T-helper 2 cell treated with Interferon-gamma antibody and Interleukin-4, amounts not matched to agents 100 ng/mL and 5 ng/mL, for 36 hours (primary cell): ENCODE data around the gene DNAH7. TPM values are rescaled to one million over a fixed set of nuclear protein-coding genes. Genes with fewer than 3 reads are reported as not detected.
"Not testable (repeated sequence)": the region's sequence is repeated elsewhere in the genome, so short reads cannot be mapped to it uniquely, and the experiment has no call there.

Source experiments
- intact Hi-C: fragments of 100-400 bp; cut with micrococcal nuclease; formaldehyde crosslinking; loops from one replicate; pipeline ENCODE4 v1.15.1; 2023
- total RNA-seq: library from RNA; stranded (reverse); gene quantifications from 2 replicates; pipeline ENCODE4 v1.2.3, GENCODE V29; 2022

The DNAH7 gene
- total RNA-seq, 1 donor from 2014 or later = 0.11 TPM

DNA sequence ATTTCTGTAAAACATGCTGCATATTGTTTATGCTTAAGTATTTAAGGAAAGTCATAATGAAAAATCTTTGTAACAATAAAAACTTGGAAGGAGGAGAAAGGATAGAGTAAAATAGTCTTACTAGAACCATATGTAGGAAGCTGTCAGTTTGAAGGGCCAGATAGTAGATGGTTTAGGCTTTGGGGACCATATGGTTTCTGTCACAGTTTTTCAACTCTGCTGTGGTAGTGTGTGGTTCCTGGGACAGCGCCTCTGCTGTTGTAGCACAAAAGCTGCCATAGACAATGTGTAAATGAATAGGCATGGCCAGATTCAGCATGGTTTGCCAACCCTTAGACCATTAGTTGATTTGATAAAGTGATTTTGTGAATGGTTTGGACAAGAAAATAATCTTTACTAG is 336.1 kb downstream of the DNAH7 start:
- intact Hi-C loops = no loop called here

DNA sequence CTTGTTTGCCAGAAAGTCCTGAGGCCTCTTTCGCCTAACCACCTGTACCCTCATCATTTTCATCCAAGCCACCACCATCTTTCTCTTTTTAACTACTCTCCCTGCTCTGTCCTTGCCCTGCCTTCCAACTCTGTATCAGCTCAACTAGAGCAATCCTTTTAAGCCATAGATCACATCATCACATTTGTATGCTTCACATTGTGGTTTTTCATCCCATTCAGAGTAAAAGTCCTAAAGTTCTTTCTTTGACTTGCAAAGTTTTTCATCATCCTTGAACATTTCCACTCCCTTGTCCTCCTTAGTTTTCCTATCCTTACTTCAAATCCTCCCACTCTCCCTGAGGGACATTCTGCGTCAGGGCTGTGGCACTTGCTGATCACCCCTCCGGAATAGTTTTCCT is 337.7 kb downstream of the DNAH7 start:
- intact Hi-C loops = no loop called here

DNA sequence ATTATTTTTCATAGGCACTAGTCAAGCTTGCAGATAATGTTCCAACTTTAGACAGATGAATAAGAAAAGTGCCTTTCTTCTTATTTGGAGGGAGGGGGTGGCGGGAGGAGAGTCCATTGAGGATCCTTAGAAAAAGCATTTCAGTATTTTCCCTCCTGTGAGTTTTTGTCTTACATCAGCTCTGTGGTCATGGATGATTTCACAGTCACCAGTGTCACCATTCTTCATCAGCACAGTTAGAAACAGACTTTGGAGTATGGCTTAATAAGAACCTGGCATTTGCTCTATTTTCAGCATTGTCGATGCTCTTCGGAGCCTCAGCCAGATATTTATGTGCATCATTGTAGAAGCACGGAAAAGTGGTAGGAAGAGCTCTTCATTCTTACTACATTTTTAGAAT is 341.5 kb downstream of the DNAH7 start:
- intact Hi-C loops = no loop called here

DNA sequence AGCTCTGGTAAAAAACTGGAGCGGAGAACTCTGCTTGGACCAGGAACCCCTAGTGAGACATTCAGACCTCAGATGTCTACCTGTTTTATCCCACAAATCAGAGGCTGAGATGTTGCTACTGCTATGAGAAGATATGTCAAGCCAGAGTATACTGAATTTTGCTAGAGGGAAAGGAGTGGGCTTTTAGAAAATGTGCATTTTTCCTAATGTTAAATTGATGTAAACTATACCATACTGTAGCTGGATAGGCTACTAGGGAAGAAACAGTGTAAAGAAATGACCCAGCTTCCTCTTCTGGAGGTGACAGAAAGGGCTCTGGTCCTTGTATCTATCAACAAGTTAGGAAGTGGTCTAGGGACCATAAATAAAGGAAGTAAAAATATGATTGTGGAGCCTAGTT is 346.6 kb downstream of the DNAH7 start:
- intact Hi-C loops = no loop called here

DNA sequence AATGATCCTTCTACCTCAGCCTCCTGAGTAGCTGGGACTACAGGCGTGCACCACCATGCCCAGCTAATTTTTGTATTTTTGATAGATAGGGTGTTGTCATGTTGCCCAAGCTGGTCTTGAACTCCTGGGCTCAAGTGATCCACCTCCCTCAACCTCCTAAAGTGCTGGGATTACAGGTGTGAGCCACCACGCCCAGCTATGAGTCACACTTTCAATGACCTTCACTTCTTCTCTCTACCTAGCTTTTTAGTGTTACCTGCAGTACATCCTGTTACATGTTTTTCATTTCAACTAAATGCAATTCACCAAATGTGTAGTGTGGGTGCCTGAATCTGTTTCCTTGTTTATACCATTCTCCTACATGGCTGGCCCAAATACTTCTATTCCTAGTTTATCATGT is 347.6 kb downstream of the DNAH7 start:
- intact Hi-C loops = no loop called here

DNA sequence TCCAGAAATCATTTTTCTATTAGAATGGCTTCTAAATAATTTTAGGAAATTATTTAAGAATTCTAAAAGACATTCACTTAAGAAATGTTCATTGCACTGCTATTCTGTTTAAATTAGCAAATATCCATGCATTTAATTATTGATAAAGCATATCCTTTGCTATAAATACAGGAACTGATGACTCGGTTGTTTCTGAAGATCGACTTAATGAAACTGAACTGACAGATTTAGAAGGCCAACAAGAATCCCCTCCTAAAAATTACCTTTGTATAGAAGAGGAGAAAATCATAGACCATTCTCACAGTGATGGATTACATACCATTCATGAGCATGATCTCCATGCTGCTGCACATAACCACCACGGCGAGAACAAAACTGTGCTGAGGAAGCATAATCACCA is 352.2 kb downstream of the DNAH7 start:
- intact Hi-C loops = no loop called here

DNA sequence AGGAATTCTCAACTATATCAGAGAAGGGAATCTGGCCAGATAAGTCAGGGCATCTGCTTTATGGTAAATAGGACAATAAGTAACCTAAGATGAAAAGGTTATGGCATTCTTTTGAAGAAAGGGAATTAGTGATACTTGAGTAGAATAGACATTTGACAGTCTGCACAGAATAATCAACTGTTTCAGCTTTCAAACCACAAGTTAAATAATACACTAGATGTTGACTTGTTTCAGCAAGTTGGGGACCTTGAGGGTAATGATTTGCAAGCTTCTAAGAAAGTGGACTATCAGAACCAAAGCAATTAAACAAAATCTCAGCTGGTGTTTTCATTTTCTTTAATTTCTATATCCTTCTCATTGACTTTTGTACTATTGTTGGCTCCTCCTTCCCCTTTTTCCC is 357.2 kb downstream of the DNAH7 start:
- intact Hi-C loops = no loop called here

DNA sequence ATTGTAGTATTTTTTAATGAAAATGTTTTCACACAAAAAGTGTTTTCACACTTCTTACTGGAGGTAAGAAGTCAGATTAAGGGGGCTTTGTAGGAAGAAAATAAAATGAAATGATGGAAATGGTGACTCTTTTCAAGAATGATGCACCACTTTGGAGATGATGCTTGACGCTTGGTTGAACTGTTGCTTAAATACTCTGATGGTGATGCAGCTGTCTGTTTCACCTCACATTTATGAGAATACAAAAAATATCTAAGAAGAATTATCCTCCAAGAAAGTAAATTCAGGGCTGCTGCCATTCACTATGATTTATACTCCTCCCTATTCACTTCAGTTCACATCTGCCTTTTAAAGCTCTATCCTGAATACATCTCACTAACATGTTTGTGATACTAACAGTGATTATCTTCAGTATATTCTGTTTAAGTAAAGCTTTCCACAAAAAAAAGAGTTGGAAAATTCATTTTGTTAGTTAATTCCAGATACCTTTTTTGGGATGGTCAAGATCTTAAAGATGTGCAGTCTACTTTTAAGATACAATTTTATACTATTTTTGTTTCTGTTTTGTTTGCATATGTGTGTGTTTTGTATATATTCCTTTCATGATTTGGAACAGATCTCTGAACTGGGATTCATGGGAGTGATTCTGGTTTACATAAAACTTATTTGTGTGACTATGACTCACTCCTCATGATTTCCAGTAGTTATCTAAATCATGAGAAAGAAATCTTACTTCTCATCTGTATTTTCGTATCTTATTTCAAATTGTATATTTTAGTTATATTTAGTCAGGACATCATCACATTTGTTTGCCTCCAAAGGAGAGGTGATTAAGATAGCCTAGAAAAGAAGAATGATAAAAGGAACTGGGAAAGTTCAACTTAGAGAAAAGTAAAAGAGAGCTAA is 358.5 kb downstream of the DNAH7 start:
- intact Hi-C loops = no loop called here

DNA sequence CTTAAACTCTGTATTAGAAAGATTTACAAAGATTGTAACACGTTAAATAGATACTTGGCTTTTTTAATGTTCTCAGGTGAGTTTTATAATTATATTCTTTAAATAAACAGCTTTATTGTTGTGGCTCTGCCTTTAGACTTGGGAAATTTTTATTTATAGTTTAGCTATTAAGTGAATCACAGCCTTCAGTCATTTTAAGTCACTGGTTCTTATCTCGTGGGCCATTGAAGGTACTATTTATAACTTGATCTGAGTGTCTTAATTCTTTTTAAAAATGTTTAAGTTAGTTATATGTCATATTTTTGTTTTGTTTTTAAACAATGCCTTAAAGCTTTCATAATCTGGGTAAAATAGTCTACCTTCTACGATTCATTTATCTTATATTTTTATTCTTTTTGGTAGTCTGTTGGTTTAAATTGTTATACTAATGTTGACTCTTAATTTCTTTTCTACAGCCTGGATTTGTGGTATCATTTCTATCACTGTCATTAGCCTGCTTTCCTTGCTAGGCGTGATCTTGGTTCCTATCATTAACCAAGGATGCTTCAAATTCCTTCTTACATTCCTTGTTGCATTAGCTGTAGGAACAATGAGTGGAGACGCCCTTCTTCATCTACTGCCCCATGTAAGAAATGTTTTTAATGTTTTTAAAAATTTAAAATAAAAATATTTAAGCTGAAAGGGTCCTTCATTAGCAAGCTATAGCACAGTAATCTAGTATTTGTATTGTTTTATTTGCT is 362.3 kb downstream of the DNAH7 start:
- intact Hi-C loops = no loop called here

DNA sequence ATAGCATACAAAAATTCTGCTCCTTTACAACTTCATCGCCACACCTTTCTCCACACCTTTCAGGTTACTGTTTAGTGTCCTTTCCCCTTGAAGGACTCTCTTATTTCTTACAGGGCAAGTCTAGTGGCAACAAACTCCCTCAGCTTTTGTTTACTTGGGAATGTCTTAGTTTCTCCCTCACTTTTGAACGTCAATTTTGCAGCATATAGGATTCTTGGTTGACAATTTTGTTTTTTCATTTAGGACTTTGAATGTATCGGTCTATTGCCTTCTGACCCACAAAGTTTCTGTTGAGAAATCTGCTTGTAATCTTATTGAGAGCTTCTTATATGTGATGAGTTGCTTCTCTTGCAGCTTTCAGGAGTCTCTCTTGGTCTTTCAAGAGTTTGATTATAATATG is 368.2 kb downstream of the DNAH7 start:
- intact Hi-C loops = no loop called here

DNA sequence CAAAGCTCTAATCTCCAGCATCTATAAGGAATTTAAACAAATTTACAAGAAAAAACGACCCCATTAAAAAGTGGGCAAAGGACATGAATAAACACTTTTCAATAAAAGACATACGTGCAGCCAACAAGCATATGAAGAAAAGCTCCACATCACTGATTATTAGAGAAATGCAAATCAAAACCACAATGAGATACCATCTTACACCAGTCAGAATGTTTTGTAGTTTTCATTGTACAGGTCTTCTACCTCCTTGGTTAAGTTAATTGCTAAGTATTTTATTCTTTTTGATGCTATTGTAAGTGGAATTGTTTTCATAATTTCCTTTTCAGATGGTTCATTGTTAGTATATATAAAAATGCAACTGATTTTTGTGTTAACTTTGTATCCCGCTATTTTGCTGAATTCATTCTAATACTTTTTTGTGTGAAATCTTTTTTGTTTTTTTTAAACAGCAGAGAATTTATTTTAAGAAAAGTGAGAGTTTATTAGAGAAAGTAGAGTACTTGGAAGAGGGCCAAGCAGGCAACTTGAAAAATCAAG is 370.9 kb downstream of the DNAH7 start:
- intact Hi-C loops = no loop called here

DNA sequence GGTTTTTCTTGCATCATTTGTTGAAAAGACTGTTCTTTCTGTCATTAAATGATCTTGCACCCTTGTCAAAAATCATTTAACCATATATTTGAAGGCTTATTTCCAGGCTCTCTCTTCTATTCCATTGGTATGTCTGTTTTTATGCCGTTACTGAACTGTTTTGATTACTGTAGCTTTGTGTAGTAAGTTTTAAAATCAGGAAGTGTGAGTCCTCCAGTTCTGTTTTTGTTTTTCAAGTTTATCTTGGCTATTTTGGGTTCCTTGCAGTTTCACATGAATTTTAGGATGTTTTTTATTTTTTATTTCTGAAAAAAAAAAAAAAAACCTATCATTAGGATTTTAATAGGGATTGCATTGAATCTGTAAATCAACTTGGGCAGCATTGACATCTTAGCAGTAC is 372.6 kb downstream of the DNAH7 start:
- intact Hi-C loops = no loop called here

DNA sequence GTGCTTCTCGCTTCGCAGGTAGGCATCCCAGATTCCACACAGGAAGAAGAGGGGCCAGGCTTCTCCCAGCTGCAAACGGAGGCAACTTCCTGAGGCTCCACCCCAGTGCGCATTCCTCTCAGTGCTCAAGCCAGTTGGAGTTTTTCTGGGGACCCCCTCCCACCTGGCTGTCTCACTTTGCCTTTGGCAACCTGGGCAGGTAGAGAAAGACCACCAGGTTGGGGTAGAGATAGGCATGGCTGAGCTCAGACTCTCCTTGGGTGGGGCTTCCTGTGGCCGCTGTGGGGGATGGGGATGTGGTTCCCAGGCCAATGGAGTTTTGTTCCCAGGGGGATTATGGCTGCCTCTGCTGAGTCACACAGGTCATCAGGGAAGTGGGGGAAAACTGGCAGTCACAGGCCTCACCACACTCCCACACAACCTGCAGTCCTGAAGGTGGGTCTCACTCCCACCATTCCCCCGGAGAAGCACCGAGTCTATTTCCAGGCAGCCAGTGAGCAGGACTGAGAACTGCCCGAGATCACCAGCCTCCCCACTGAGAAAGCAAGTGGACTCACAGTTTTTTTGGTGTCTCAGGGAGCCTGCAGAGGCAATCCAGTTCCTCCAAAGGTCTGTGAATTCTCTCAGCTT is 373.5 kb downstream of the DNAH7 start:
- intact Hi-C loops = no loop called here

DNA sequence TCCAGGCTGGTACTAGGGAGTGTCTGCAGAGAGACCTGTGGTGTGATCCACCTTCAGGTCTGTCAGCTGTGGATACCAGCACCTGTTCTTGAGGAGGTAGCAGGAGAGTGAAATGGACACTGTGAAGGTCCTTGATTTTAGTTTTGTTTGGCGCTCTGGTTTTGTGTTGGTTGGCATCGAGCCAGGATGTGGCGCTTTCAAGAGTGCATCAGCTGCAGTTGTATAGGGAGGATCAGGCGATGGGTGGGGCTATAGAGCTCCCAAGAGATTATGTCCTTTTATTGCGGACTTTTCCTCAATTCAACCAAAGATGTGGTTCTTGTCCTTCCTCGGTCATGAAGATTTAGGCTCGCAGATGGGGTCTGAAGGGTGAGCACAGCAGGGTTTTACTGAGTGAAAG is 374.1 kb downstream of the DNAH7 start:
- intact Hi-C loops = no loop called here

DNA sequence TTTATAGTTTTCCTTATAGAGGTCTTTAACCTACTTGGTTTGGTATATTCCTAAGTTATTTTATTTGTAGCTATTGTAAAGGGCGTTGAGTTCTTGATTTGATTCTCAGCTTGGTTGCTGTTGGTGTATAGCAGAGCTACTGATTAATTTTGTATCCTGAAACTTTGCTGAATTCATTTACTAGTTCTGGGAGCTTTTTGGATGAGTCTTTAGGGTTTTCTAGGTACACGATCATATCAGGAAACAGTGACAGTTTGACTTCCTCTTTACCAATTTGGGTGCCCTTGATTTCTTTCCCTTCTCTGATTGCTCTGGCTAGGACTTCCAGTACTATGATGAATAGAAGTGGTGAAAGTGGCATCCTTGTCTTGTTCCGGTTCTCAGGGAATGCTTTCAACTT is 376.1 kb downstream of the DNAH7 start:
- intact Hi-C loops = not testable (repeated sequence)

Other genes starting within 250 kb of the DNAH7 start
- gene STK17B, start 102.7 kb upstream of the DNAH7 start, total RNA-seq = 218 and 223 TPM in 2 replicates